ENCODE measurements around the gene ZBTB7C. TPM values are rescaled to one million over a fixed set of nuclear protein-coding genes. Genes with fewer than 3 reads are reported as not detected.

Gene ZBTB7C
- total RNA-seq, 1 experiment from 2014 or later, result 0.33 TPM

GRCh38 chr18:48188609-48189008 lies 220.6 kb downstream of the ZBTB7C start:
- no peaks in the 10 kb centered on the region for H3K36me3 Mint-ChIP-seq (ENCODE audit: insufficient read depth in 1 of 3, low read depth in 3 of 3)
- Histone ChIP-seq H3K79me1 (ENCODE audit: insufficient read depth, low read depth, low read length, poor library complexity, severe bottlenecking) (no peaks in the 10 kb centered on the region), H3K9me3 (ENCODE audit: control insufficient read depth, low read depth, low read length) (no peaks in the 10 kb centered on the region), H4K5ac (ENCODE audit: insufficient read length, low read depth, low read length) (no peak overlapping the region), H3K4me2 (ENCODE audit: insufficient read depth, insufficient read length, low read length) (no peak overlapping the region), H2BK120ac (ENCODE audit: low read depth, low read length, poor library complexity, severe bottlenecking) (no peak overlapping the region), H3K4ac (ENCODE audit: low read depth, low read length) (no peak overlapping the region), H4K91ac (ENCODE audit: insufficient read length, low read depth, low read length) (no peak overlapping the region), H4K20me1 (ENCODE audit: control insufficient read depth, insufficient read depth, insufficient read length) (no peaks in the 10 kb centered on the region), H3K56ac (ENCODE audit: insufficient read length, low read depth, low read length) (no peak overlapping the region), H3K4me1 (ENCODE audit: insufficient read depth, low read length) (no peaks in the 10 kb centered on the region), H3K79me2 (ENCODE audit: insufficient read depth, low read length) (no peaks in the 10 kb centered on the region), H2BK20ac (ENCODE audit: low read depth, low read length, poor library complexity, severe bottlenecking) (no peak overlapping the region), H2BK15ac (ENCODE audit: low read depth, low read length) (no peak overlapping the region), H2AK5ac (ENCODE audit: insufficient read length, low read length) (no peak overlapping the region), H3K18ac (ENCODE audit: insufficient read length, low read depth, low read length) (no peak overlapping the region), H3K27me3 (ENCODE audit: insufficient read depth, low read length) (no peaks in the 10 kb centered on the region; the same call in 1 of the 2 replicates), H2BK5ac (ENCODE audit: insufficient read length, low read length) (no peak overlapping the region), H3K23ac (ENCODE audit: insufficient read length, low read depth, low read length) (no peak overlapping the region), H2BK12ac (ENCODE audit: insufficient read length, low read depth, low read length) (no peak overlapping the region), H4K8ac (replicated peaks; ENCODE audit: insufficient read length, low read depth, low read length) (no peak overlapping the region), H3T11ph (ENCODE audit: low read length) (no peak overlapping the region), H2AFZ (ENCODE audit: low read length) (no peak overlapping the region), H3K14ac (ENCODE audit: insufficient read depth, low read length) (no peak overlapping the region), H3K23me2 (ENCODE audit: insufficient read length, low read depth, low read length, poor library complexity, severe bottlenecking) (no peaks in the 10 kb centered on the region), H3K9ac (ENCODE audit: extremely low read depth, insufficient read length, low read length) (no peak overlapping the region), H3K27ac (ENCODE audit: insufficient read length, low read depth, low read length) (no peak overlapping the region)
- peak; percentile 5 for DNase-seq
- TF ChIP-seq CTCF (conservative IDR thresholded peaks at IDR 0.05), result no peak
- no peak overlapping the region for H3K27ac Mint-ChIP-seq
- H3K4me1 Mint-ChIP-seq, result peaks cover 4 to 11% of the 10 kb centered on the region in 2 experiments; a peak in 3 of 4 replicates
- no peak overlapping the region for H3K4me3 Mint-ChIP-seq
- WGBS (ENCODE audit: extremely low coverage, insufficient read length, low lambda C conversion rate), result no CpG with 5 or more reads among the region's 2 CpGs
- H3K9me3 Mint-ChIP-seq, result no peaks in the 10 kb centered on the region
- H3K27me3 Mint-ChIP-seq (ENCODE audit: low read depth), result peaks cover 10% of the 10 kb centered on the region

Measured in H9 (cell line).